HCT116 (cell line): ENCODE results near the gene NFAT5.
"Not testable (repeated sequence)": the region's sequence is repeated elsewhere in the genome, so short reads cannot be mapped to it uniquely, and the experiment has no call there.

Experiments used
- CBX3 ChIP-seq: IDR thresholded peaks from 2 replicates; pipeline ENCODE4 v1.6.1; 2012; ENCODE audit warnings: low read depth
- EGR1 ChIP-seq: IDR thresholded peaks from 2 replicates; pipeline ENCODE4 v1.6.1; 2012; ENCODE audit warnings: low read depth
- ELF1 ChIP-seq: IDR thresholded peaks from 2 replicates; pipeline ENCODE4 v1.6.1; 2012; ENCODE audit warnings: low read depth, borderline replicate concordance
- JUND ChIP-seq: IDR thresholded peaks from 2 replicates; pipeline ENCODE4 v1.6.1; 2012
- POLR2A ChIP-seq: IDR thresholded peaks from 2 replicates; pipeline ENCODE4 v1.7.0; 2011; ENCODE audit warnings: borderline replicate concordance; ENCODE audit not compliant: insufficient read depth, insufficient read length; ENCODE audit errors: extremely low read depth
- RAD21 ChIP-seq: IDR thresholded peaks from 2 replicates; pipeline ENCODE4 v1.6.1; 2012; ENCODE audit warnings: low read depth, mild to moderate bottlenecking
- SIN3A ChIP-seq: IDR thresholded peaks from 2 replicates; pipeline ENCODE4 v1.6.1; 2012; ENCODE audit warnings: low read depth
- ZFX ChIP-seq: fragments of 450-650 bp; IDR thresholded peaks from 2 replicates; pipeline ENCODE4 v1.6.1; 2017
- TF ChIP-seq, protein P1 (sequence below): IDR thresholded peaks from 2 replicates; pipeline ENCODE4 v1.6.1; 2012; ENCODE audit warnings: low read depth
- TF ChIP-seq, protein P2 (sequence below): IDR thresholded peaks from 2 replicates; pipeline ENCODE4 v1.6.1; 2012
- TF ChIP-seq, protein P3 (sequence below), 3 experiments: fragments of 200-600 bp in 1 of 3; sonication (generic) in 1 of 3; IDR thresholded peaks in 2 of 3; conservative IDR thresholded peaks in 1 of 3; 2 replicates each; pipeline ENCODE4 v1.5.1; 2012 to 2017; ENCODE audit warnings: low read depth in 2 of 3, low read length in 2 of 3, antibody characterized with exemption in 1 of 3, borderline replicate concordance in 1 of 3, control low read depth in 1 of 3, mild to moderate bottlenecking in 1 of 3, mixed read lengths in 1 of 3, mixed run types in 1 of 3, moderate library complexity in 1 of 3; ENCODE audit not compliant: insufficient read depth in 1 of 3
- TF ChIP-seq, protein P4 (sequence below): IDR thresholded peaks from 2 replicates; pipeline ENCODE4 v1.6.1; 2011; ENCODE audit warnings: mild to moderate bottlenecking, low read length, moderate library complexity; ENCODE audit not compliant: insufficient replicate concordance; ENCODE audit errors: extremely low read depth

DNA sequence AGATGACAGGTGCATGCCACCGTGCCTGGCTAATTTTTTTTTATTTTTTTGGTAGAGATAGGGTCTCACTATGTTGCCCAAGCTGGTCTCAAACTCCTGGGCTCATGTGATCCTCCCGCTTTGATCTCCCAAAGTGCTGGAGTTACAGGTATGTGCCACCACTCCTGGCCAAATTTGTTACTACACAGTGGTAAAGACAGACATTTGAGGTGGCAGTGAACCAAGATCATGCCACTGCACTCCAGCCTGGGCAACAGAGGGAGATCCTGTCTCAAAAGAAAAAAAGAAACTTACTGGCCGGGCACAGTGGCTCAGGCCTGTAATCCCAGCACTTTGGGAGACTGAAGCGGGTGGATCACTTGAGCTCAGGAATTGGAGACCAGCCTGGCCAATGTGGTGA, 163.3 kb downstream of the NFAT5 start:
- TF ChIP-seq, protein P1, sequence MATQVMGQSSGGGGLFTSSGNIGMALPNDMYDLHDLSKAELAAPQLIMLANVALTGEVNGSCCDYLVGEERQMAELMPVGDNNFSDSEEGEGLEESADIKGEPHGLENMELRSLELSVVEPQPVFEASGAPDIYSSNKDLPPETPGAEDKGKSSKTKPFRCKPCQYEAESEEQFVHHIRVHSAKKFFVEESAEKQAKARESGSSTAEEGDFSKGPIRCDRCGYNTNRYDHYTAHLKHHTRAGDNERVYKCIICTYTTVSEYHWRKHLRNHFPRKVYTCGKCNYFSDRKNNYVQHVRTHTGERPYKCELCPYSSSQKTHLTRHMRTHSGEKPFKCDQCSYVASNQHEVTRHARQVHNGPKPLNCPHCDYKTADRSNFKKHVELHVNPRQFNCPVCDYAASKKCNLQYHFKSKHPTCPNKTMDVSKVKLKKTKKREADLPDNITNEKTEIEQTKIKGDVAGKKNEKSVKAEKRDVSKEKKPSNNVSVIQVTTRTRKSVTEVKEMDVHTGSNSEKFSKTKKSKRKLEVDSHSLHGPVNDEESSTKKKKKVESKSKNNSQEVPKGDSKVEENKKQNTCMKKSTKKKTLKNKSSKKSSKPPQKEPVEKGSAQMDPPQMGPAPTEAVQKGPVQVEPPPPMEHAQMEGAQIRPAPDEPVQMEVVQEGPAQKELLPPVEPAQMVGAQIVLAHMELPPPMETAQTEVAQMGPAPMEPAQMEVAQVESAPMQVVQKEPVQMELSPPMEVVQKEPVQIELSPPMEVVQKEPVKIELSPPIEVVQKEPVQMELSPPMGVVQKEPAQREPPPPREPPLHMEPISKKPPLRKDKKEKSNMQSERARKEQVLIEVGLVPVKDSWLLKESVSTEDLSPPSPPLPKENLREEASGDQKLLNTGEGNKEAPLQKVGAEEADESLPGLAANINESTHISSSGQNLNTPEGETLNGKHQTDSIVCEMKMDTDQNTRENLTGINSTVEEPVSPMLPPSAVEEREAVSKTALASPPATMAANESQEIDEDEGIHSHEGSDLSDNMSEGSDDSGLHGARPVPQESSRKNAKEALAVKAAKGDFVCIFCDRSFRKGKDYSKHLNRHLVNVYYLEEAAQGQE = not testable (repeated sequence)
- TF ChIP-seq ZFX, RAD21, SIN3A, CBX3, POLR2A, EGR1, ELF1, JUND: not testable (repeated sequence)
- TF ChIP-seq, protein P2, sequence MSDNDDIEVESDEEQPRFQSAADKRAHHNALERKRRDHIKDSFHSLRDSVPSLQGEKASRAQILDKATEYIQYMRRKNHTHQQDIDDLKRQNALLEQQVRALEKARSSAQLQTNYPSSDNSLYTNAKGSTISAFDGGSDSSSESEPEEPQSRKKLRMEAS = not testable (repeated sequence)
- TF ChIP-seq, protein P3, sequence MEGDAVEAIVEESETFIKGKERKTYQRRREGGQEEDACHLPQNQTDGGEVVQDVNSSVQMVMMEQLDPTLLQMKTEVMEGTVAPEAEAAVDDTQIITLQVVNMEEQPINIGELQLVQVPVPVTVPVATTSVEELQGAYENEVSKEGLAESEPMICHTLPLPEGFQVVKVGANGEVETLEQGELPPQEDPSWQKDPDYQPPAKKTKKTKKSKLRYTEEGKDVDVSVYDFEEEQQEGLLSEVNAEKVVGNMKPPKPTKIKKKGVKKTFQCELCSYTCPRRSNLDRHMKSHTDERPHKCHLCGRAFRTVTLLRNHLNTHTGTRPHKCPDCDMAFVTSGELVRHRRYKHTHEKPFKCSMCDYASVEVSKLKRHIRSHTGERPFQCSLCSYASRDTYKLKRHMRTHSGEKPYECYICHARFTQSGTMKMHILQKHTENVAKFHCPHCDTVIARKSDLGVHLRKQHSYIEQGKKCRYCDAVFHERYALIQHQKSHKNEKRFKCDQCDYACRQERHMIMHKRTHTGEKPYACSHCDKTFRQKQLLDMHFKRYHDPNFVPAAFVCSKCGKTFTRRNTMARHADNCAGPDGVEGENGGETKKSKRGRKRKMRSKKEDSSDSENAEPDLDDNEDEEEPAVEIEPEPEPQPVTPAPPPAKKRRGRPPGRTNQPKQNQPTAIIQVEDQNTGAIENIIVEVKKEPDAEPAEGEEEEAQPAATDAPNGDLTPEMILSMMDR (IDR thresholded peaks at IDR 0.05 in 2 of 3, conservative IDR thresholded peaks at IDR 0.05 in 1 of 3; ENCODE audit: borderline replicate concordance in 1 of 3, insufficient read depth in 1 of 3, low read depth in 2 of 3, low read length in 2 of 3) = not testable (repeated sequence)
- TF ChIP-seq, protein P4, sequence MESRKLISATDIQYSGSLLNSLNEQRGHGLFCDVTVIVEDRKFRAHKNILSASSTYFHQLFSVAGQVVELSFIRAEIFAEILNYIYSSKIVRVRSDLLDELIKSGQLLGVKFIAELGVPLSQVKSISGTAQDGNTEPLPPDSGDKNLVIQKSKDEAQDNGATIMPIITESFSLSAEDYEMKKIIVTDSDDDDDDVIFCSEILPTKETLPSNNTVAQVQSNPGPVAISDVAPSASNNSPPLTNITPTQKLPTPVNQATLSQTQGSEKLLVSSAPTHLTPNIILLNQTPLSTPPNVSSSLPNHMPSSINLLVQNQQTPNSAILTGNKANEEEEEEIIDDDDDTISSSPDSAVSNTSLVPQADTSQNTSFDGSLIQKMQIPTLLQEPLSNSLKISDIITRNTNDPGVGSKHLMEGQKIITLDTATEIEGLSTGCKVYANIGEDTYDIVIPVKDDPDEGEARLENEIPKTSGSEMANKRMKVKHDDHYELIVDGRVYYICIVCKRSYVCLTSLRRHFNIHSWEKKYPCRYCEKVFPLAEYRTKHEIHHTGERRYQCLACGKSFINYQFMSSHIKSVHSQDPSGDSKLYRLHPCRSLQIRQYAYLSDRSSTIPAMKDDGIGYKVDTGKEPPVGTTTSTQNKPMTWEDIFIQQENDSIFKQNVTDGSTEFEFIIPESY = not testable (repeated sequence)
